22Rv1 (cell line): ENCODE results near the gene TMEM147.

Experiments used
- CTCF ChIP-seq: fragments of 450-650 bp; IDR thresholded peaks from 2 replicates; pipeline ENCODE4 v1.5.1; 2017; ENCODE audit warnings: mild to moderate bottlenecking
- ZFX ChIP-seq: fragments of 450-650 bp; IDR thresholded peaks from 2 replicates; pipeline ENCODE4 v1.6.1; 2017; ENCODE audit warnings: antibody characterized with exemption, borderline replicate concordance

GRCh38 chr19:35534803-35535480, 10.5 kb upstream of the TMEM147 start:
- TF ChIP-seq CTCF (no peak), ZFX (no peak)
